IMR-90 (cell line): Measurements from ENCODE around the gene RAB31. TPM values are rescaled to one million over a fixed set of nuclear protein-coding genes. Genes with fewer than 3 reads are reported as not detected.

Experiments
- ATAC-seq: fragments of 200-7000 bp; cut with Tn5 transposase; 2 replicates; pipeline ENCODE4 v1.9.1; 2020; ENCODE audit warnings: low read depth, mild to moderate bottlenecking, moderate library complexity
- BruUV-seq: library from RNA; stranded (reverse); fragments of 400-500 nt; replicated peaks from 2 replicates; lab custom pipeline; 2021; lab: Mats Ljungman, UMichigan
- CTCF ChIA-PET: fragments of 300-600 bp; formaldehyde crosslinking; extraction: SDS; loops from one replicate; lab custom pipeline; 2021; ENCODE audit warnings: antibody characterized with exemption; lab: Yijun Ruan, JAX
- POLR2A ChIA-PET: fragments of 300-600 bp; sonication (Branson Sonifier 250); formaldehyde crosslinking; loops from one replicate; lab custom pipeline; 2022; ENCODE audit warnings: antibody characterized with exemption; ENCODE audit not compliant: unreplicated experiment; lab: Charles Lee
- DNase-seq: peaks from one replicate; pipeline ENCODE4 v3.0.0; 2013
- H2AFZ ChIP-seq: replicated peaks from 2 replicates; pipeline ENCODE3; 2013; ENCODE audit warnings: low read length, mild to moderate bottlenecking; ENCODE audit not compliant: poor library complexity
- H2AK5ac ChIP-seq: 2 replicates; pipeline ENCODE4 v1.6.1; 2013; ENCODE audit warnings: low read depth, low read length, inconsistent platforms
- H2AK9ac ChIP-seq: replicated peaks from 2 replicates; pipeline ENCODE3; 2013; ENCODE audit warnings: mild to moderate bottlenecking, low read depth, low read length, moderate library complexity; ENCODE audit not compliant: poor library complexity
- H2BK120ac ChIP-seq: 2 replicates; pipeline ENCODE4 v1.6.1; 2013; ENCODE audit warnings: low read depth, low read length, inconsistent platforms
- H2BK15ac ChIP-seq: 3 replicates; pipeline ENCODE4 v1.6.1; 2013; ENCODE audit warnings: low read depth, low read length, inconsistent platforms
- H2BK20ac ChIP-seq: 2 replicates; pipeline ENCODE4 v1.6.1; 2013; ENCODE audit warnings: low read depth, mild to moderate bottlenecking, inconsistent platforms, low read length, moderate library complexity
- H2BK5ac ChIP-seq: 2 replicates; pipeline ENCODE4 v1.6.1; 2013; ENCODE audit warnings: mild to moderate bottlenecking, low read depth, low read length, inconsistent platforms; ENCODE audit not compliant: poor library complexity, severe bottlenecking
- H3K14ac ChIP-seq: replicated peaks from 2 replicates; pipeline ENCODE4 v1.6.1; 2013; ENCODE audit warnings: low read depth, low read length, inconsistent platforms
- H3K18ac ChIP-seq: 2 replicates; pipeline ENCODE4 v1.6.1; 2013; ENCODE audit warnings: low read depth, low read length, control low read depth
- H3K23ac ChIP-seq: 2 replicates; pipeline ENCODE4 v1.6.1; 2013; ENCODE audit warnings: low read depth, low read length, inconsistent platforms
- H3K27ac ChIP-seq: 2 replicates; pipeline ENCODE4 v1.5.1; 2013; ENCODE audit warnings: mild to moderate bottlenecking, control low read depth, low read length; ENCODE audit not compliant: insufficient read depth
- H3K27me3 ChIP-seq: 2 replicates; pipeline ENCODE4 v1.6.1; 2013; ENCODE audit warnings: low read length; ENCODE audit not compliant: control insufficient read depth, insufficient read depth
- H3K36me3 ChIP-seq: 2 replicates; pipeline ENCODE4 v1.6.1; 2013; ENCODE audit warnings: low read length, mixed read lengths; ENCODE audit not compliant: control insufficient read depth, insufficient read depth
- H3K4ac ChIP-seq: 2 replicates; pipeline ENCODE4 v1.6.1; 2013; ENCODE audit warnings: low read depth, low read length, inconsistent platforms
- H3K4me1 ChIP-seq: 2 replicates; pipeline ENCODE4 v1.6.1; 2013; ENCODE audit warnings: low read length, mixed read lengths; ENCODE audit not compliant: control insufficient read depth, insufficient read depth
- H3K4me2 ChIP-seq: 2 replicates; pipeline ENCODE4 v1.6.1; 2013; ENCODE audit warnings: low read depth, mild to moderate bottlenecking, control low read depth, low read length, moderate library complexity
- H3K4me3 ChIP-seq: 2 replicates; pipeline ENCODE4 v1.5.1; 2013; ENCODE audit warnings: low read depth, mild to moderate bottlenecking, control low read depth, low read length, moderate library complexity; ENCODE audit not compliant: insufficient read depth
- H3K56ac ChIP-seq: 2 replicates; pipeline ENCODE4 v1.6.1; 2013; ENCODE audit warnings: low read length, inconsistent platforms; ENCODE audit not compliant: insufficient read depth; ENCODE audit errors: extremely low read depth
- H3K79me1 ChIP-seq, 2 experiments: 2 replicates each; pipeline ENCODE4 v1.6.1; 2013; ENCODE audit warnings: low read length in 2 of 2, inconsistent platforms in 1 of 2, low read depth in 1 of 2
- H3K9ac ChIP-seq: 2 replicates; pipeline ENCODE4 v1.6.1; 2013; ENCODE audit warnings: low read depth, low read length, control low read depth
- H3K9me1 ChIP-seq: 2 replicates; pipeline ENCODE4 v1.6.1; 2013; ENCODE audit warnings: low read length, inconsistent platforms; ENCODE audit not compliant: insufficient read depth
- H3K9me3 ChIP-seq: 2 replicates; pipeline ENCODE4 v1.6.1; 2013; ENCODE audit warnings: low read length; ENCODE audit not compliant: control insufficient read depth, insufficient read depth
- H4K20me1 ChIP-seq: 2 replicates; pipeline ENCODE4 v1.6.1; 2013; ENCODE audit warnings: low read length, inconsistent platforms; ENCODE audit not compliant: insufficient read depth
- H4K5ac ChIP-seq: 2 replicates; pipeline ENCODE4 v1.6.1; 2013; ENCODE audit warnings: mild to moderate bottlenecking, low read depth, low read length, control low read depth
- H4K8ac ChIP-seq, 2 experiments: 2 replicates each; pipeline ENCODE4 v1.6.1; 2013; ENCODE audit warnings: low read depth in 2 of 2, low read length in 2 of 2, control low read depth in 1 of 2, inconsistent platforms in 1 of 2
- H4K91ac ChIP-seq: 2 replicates; pipeline ENCODE4 v1.6.1; 2013; ENCODE audit warnings: low read depth, low read length, inconsistent platforms; ENCODE audit not compliant: insufficient read depth
- CEBPB ChIP-seq: IDR thresholded peaks from 2 replicates; pipeline ENCODE4 v1.6.1; 2012; ENCODE audit warnings: low read depth, low read length, improper control_type of control experiment
- FOS ChIP-seq: fragments of 150-350 bp; IDR thresholded peaks from 2 replicates; pipeline ENCODE4 v1.6.1; 2016; ENCODE audit warnings: low read depth, low read length
- RCOR1 ChIP-seq: IDR thresholded peaks from 2 replicates; pipeline ENCODE4 v1.6.1; 2012; ENCODE audit warnings: mild to moderate bottlenecking, low read length, improper control_type of control experiment; ENCODE audit not compliant: insufficient replicate concordance
- WGBS, 2 experiments: methylation state at CpG; one replicate each; pipeline versions ENCODE4 v1.1.5 to v1.1.7; 2013; ENCODE audit warnings: missing lambda C conversion rate in 2 of 2; ENCODE audit not compliant: insufficient read length in 1 of 2; ENCODE audit errors: extremely low coverage in 2 of 2; 5-methylcytosine and 5-hydroxymethylcytosine counted together
- dilution Hi-C: fragments of 300-500 bp; cut with HindIII; formaldehyde crosslinking; loops from one replicate; pipeline ENCODE4 v1.14.3; 2018; ENCODE audit warnings: low sequenced_read_pairs; ENCODE audit not compliant: unreplicated experiment
- in situ Hi-C: fragments of 300-500 bp; cut with MboI; formaldehyde crosslinking; loops from 3 replicates; pipeline ENCODE4 v1.14.3; 2019; ENCODE audit warnings: low sequenced_read_pairs, inconsistent platforms, mixed read lengths
- intact Hi-C: fragments of 100-400 bp; cut with micrococcal nuclease; formaldehyde crosslinking; loops from 2 replicates; pipeline ENCODE4 v1.10.0; 2022
- polyA plus RNA-seq, 3 experiments: library from polyadenylated mRNA; depleted of rRNA; stranded (reverse); fragments of >200 nt; gene quantifications; 2 replicates each; pipeline ENCODE4 v1.2.3, GENCODE V29; 2012; ENCODE audit warnings: low replicate concordance in 1 of 3
- total RNA-seq: library from RNA; depleted of rRNA; stranded (reverse); fragments of >200 nt; gene quantifications from 2 replicates; pipeline ENCODE4 v1.2.3, GENCODE V29; 2012

RAB31 gene
- total and polyA plus RNA-seq, 2 of the 4 experiments (the other 2 are of a cell fraction): 13.8 to 26.9 TPM

GRCh38 chr18:9782073-9782857 lies 74.2 kb downstream of the RAB31 start:
- H2AK9ac ChIP-seq: no peak overlapping the region
- H2BK120ac ChIP-seq: peak overlapping the region; percentile 78
- peak overlapping the region; percentile 66 for H4K5ac ChIP-seq
- peaks cover 8 to 22% of the 10 kb centered on the region in 2 experiments; a peak in 3 of 4 replicates for H3K79me1 ChIP-seq
- DNase-seq: peak; percentile 96
- H3K14ac ChIP-seq: peak overlapping the region; percentile 23; the same call in 1 of the 2 replicates
- H2AFZ ChIP-seq: no peak overlapping the region
- BruUV-seq: no TSS peak
- H3K27me3 ChIP-seq: no peaks in the 10 kb centered on the region
- H3K4me3 ChIP-seq: no peak overlapping the region
- H3K23ac ChIP-seq: peak overlapping the region; percentile 2; the same call in 1 of the 2 replicates
- H2BK15ac ChIP-seq: peak overlapping the region; percentile 43; the same call in 2 of the 3 replicates
- peaks cover 7% of the 10 kb centered on the region for H3K4me1 ChIP-seq
- H3K36me3 ChIP-seq: no peaks in the 10 kb centered on the region
- peak overlapping the region; percentile 72 for H3K18ac ChIP-seq
- peak; percentile 92 for ATAC-seq
- in situ Hi-C loops (no loop called here), intact Hi-C loops (loop anchor here (2.0 to 5.0 kb wide), 2 partner anchors 40 to 43 kb away; no protein-coding TSS in a partner anchor), dilution Hi-C loops (no loop called here)
- H3K9ac ChIP-seq: no peak overlapping the region
- H4K8ac ChIP-seq: peak overlapping the region in 1 of 2 experiments; percentile 41; a peak in 2 of 4 replicates
- TF ChIP-seq FOS (peak; percentile 66; the same call in 1 of the 2 replicates), RCOR1 (no peak), CEBPB (peak; percentile 93)
- peak overlapping the region; percentile 85 for H2BK20ac ChIP-seq
- H3K4me2 ChIP-seq: no peak overlapping the region
- H3K9me3 ChIP-seq: no peaks in the 10 kb centered on the region
- peak overlapping the region; percentile 71 for H3K27ac ChIP-seq
- H4K20me1 ChIP-seq: no peaks in the 10 kb centered on the region
- peak overlapping the region; percentile 81 for H2AK5ac ChIP-seq
- H4K91ac ChIP-seq: peak overlapping the region; percentile 56
- no peak overlapping the region for H3K56ac ChIP-seq
- ChIA-PET POLR2A (no interaction called here), CTCF (no interaction called here)
- H3K9me1 ChIP-seq: peaks cover 12% of the 10 kb centered on the region; the same call in 1 of the 2 replicates
- 100% methylated on average over 2 of the region's 11 CpGs; no CpG with 5 or more reads in 1 of the 2 experiments for WGBS, 2 experiments
- peak overlapping the region; percentile 83 for H2BK5ac ChIP-seq
- peak overlapping the region; percentile 77 for H3K4ac ChIP-seq
